Activated CD8-positive, alpha-beta memory T cell treated with anti-CD3 and anti-CD28 coated beads for 48 hours (primary cell): ENCODE results near the gene ANKIB1.
"Not testable (repeated sequence)": the region's sequence is repeated elsewhere in the genome, so short reads cannot be mapped to it uniquely, and the experiment has no call there.

Source experiments
- DNase-seq, 3 experiments: peaks; one replicate each; pipeline ENCODE4 v3.0.0-alpha.2; 2020; ENCODE audit warnings: low read depth in 2 of 3, low spot score in 2 of 3

ANKIB1 gene, protein sequence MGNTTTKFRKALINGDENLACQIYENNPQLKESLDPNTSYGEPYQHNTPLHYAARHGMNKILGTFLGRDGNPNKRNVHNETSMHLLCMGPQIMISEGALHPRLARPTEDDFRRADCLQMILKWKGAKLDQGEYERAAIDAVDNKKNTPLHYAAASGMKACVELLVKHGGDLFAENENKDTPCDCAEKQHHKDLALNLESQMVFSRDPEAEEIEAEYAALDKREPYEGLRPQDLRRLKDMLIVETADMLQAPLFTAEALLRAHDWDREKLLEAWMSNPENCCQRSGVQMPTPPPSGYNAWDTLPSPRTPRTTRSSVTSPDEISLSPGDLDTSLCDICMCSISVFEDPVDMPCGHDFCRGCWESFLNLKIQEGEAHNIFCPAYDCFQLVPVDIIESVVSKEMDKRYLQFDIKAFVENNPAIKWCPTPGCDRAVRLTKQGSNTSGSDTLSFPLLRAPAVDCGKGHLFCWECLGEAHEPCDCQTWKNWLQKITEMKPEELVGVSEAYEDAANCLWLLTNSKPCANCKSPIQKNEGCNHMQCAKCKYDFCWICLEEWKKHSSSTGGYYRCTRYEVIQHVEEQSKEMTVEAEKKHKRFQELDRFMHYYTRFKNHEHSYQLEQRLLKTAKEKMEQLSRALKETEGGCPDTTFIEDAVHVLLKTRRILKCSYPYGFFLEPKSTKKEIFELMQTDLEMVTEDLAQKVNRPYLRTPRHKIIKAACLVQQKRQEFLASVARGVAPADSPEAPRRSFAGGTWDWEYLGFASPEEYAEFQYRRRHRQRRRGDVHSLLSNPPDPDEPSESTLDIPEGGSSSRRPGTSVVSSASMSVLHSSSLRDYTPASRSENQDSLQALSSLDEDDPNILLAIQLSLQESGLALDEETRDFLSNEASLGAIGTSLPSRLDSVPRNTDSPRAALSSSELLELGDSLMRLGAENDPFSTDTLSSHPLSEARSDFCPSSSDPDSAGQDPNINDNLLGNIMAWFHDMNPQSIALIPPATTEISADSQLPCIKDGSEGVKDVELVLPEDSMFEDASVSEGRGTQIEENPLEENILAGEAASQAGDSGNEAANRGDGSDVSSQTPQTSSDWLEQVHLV

DNA sequence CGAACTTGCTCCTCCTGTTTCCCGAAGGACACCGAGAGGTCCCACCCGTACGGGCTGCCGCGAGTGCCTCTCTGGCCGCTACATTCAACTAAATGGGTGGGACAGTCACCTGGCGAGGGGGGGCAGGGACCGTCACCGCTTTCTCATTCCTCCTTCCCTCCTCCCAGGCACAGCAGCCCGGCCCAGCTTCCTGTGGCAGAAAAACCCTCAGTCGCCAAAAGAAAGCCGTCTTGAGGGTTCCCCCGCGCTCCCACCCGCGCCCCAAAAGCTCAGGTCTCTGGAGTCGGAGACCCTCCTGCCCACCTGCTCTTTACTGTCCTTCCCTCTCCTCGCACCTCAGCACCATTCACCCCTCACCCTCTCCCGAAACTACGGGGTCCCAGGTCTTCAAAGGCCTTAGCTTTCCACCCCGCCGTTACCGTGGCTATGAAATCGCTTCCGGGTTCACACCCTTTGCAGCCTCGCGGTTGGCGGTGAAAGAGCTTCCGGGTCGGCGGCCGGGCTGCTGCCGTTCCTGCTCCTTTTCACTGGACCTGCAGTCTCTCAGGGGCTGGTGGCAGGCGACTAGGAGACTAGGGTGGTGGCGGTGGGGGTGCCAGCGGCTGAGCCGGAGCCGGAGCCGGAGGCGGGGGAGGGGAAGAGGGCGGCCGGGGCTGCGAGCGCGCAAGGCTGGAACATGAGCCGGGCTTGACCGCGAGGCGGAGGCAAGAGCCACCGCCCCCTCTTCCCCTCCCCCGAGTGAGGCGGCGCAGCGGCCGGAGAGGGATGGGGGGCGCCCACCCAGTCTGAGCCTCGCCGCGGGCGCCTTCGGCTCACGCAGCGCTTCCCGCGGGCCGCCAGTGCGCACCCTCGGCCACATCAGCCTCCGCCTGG lies at the start of gene ANKIB1, which contains the start of gene KRIT1:
Gene ANKIB1, plus strand, starts transcription at position 488 of the 873 bp plus-strand sequence. CDS start 49,005 bp downstream, outside the sequence.
Gene KRIT1, minus strand, starts transcription at position 428 of the 873 bp plus-strand sequence. CDS start 3,779 bp downstream, outside the sequence.
- peak; percentile 66 to 71 (median 70) for DNase-seq

DNA sequence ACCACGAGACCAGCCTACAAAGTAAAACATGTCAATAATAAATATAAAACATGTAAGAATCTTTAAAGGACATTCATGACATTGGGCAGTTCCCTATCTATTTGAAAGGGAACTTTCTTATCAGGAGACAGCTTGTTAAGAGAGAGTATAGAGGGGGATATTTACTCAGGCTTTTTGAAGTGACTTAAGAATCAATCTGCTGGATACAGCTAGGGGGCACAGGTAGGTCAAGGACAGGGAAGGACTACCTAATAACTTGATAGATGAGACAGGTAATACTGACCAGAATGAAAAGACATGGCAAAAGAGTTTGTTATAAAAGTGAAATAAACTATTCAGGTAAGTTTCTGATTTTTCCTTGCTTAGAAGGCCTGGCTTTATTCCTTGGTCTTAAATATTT lies 45.0 kb upstream of the ANKIB1 start:
- no peak for DNase-seq

DNA sequence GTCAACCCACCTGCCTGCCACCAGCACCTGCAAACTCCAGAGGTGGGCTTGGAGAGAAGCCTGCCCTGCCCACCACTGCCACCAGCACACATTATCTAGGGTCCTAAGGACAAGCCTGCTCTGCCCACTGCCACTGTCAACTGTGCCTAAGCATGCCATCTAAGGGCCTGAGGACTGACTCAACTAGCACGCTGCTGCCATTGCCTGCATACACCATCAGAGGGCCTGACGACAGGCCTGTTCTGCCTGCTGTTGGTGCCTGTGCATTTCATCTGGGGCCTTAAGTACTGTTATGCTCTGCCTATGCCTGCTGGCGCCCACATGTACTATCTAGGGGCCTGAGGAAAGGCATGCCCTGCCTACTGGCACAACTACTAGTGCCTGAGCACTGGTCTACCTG lies 39.8 kb upstream of the ANKIB1 start:
- no peak for DNase-seq

DNA sequence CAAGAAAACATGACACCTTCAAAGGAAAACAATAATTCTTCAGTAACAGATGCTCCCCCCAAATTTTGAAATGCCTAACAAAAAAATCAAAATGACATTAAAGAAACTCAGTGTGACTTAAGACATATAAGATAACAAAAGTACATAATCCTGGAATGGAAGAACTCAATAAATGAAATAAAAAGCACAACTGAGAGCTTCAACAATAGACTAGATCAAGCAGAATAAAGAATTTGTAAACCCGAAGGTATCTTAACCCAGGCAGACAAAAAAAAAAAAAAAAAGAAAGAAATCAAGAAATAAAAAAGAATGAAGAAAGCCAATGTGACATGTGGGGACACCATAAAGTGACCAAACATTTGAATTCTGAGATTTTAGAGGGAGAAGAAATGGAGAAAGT lies 39.1 kb upstream of the ANKIB1 start:
- no peak for DNase-seq

DNA sequence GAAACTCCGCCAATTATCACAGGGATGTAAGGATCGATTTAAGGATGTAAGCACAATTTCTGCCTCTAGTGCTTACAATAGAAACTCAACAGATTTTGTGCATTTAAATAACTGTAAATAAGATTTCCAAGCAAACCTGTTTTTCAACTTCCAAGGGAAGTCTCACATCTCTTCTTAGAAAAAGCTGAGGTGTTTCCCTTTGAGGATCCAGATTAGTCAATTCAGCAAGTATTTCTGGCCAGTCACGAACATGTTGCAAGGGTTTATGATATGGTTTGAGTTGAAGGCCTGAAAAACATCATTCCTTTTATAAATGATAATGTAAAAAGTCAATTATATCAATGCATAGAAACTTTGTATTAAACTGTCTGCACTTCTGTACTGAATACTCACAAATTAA lies 24.0 kb upstream of the ANKIB1 start:
- no peak for DNase-seq

DNA sequence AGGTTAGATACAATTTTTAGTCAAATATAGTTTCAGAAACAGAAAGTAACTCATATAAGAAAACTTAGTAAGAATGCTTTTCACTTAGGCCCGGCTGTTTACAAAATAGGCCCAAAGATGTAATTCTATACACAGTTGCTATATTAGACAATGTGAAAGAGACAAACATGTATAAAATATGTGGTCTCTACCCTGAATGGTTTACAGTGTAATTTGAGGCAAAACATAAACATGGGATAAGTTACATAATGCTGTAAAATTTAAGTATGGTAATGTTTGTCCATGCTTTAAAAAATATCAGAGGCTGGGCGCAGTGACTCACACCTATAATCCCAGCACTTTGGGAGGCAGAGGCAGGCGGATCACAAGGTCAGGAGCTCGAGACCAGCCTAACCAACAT lies 18.8 kb upstream of the ANKIB1 start:
- no peak for DNase-seq

DNA sequence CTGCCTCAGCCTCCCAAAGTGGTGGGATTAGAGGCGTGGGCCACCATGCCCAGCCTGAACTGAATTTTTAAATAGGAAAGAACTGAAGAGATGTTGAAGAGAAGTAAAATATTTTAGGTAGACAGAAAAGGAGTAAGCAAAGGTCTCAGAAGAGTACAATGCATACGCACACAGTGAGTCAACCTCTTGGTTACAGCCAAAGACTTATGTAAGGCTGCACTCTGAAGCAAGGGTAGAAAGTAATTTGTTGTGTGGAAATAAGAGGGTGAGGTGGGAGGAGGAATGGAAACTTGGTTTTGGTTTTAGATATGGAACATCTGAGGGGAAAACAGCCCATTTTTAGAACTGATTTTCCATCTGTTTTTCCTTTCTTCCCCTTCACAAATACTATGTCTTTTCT lies 17.7 kb upstream of the ANKIB1 start:
- DNase-seq, result no peak

DNA sequence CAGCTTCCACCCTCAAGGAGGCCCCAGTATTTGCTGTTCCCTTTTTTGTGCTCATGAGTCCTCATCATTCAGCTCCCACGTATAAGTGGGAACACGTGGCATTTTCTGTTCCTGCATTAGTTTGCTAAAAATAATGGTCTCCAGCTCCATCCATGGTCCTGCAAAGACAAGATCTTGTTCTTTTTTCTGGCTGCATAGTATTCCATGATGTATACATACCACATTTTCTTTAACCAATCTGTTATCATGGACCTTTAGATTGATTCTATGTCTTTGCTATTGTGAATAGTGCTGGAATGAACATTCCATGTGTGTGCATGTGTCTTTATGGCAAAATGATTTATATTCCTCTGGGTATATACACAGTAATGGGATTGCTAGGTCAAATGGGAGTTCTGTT lies 17.0 kb upstream of the ANKIB1 start:
- DNase-seq, result no peak

DNA sequence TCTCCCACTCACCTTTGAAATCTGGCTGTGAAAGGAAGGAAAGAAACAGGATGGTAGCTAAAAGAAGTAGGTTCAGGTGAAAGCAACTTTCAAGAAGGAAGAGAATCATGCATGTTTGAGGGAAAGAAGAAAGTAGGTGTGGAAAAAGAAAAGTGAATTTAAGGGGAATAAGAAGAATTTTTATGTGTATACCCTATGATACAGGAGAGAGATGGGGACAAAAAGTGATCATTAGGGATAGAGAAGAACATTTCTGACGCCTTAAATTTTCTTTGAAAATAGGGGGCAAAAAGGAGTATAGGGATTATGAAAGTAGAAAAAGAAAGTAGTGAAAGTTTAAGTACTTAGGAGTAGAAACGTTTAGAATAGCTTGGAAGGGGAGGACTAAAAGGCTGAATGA lies 15.2 kb upstream of the ANKIB1 start:
- no peak for DNase-seq

DNA sequence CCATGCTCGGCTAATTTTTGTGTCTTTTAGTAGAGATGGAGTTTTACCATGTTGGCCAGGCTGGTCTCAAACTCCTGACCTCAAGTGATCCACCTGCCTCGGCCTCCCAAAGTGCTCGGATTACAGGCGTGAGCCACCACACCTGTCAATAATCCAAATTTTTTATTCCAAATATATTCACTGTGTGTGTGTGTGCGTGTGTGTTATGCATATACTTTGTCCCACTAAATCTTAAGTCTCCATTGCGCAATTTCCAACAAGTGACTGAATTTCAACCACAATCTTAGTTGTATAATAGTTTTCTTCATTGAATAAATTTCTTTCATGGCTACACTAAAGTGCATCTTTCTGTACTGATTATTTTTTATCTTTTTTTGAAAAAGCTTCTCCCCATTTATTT lies 2.8 kb upstream of the ANKIB1 start:
- no peak for DNase-seq

DNA sequence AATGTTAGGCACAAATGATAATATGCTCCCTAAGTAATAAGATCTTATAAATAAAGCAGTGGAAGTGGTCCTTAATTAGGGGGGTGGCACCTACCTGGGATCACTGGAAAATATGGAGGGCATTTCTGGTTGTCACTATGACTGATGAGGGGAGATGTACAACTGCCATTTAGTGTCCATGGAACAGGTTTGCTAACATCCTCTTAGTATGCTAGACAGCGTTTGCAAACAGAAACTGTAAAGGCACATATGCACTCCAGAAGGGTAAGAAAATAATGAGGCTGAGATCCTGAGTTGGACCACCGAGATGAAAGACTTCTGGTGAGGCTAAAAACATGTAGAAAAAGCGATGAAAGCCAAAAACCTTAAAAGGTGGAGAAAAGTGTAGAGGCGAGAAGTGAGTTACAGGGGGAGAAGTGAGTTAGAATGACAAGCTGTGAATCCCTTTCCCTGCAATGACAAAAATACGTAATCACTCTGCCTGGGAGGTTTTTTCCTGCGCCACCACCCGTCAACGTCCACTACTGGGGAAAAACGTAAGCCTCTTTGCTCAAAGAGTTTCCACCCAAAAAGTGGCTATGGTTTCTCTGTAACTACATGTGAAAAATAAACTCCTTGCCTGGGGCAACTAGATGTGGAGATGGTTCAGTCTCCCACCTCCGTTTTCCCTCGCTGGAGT lies 827 bp upstream of the ANKIB1 start:
- DNase-seq, result no peak

DNA sequence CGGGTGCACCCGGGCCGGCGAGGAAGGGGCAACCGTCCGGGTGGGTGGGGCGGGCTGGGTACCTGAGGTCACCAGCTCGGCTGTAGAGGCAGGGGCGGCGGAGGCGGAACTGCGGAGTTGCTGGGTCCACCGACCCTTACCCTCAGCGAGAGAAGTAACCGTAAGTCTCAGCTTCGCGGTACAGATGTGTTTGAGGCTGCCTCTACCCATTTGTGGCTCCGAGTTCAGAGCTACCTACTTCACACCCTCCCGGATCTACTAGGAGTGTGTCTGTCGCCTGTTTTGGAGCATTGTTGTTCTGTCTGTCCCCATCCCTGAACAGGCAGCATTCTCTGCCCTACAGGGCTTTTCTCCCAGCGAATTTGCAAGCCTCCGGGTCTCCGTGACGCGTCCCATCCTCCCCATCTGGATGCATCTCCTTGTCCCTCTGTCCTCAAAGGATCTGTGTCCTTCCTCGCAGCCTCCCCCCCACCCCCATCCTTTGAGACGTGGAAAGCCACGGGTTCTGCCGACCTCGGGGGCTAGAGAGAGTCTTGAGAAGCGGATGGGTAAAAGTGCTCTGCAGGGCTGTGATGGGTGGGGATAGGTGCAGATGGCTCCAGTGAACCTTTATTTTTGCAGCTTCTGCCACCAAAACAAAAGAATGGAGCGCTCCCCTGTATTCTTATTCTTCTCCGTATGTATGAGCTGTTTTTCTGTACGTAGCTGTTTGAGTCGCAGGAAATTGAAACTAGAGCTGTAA lies 757 bp downstream of the ANKIB1 start:
- peak in 2 of 3 experiments; percentile 6 to 15 for DNase-seq

DNA sequence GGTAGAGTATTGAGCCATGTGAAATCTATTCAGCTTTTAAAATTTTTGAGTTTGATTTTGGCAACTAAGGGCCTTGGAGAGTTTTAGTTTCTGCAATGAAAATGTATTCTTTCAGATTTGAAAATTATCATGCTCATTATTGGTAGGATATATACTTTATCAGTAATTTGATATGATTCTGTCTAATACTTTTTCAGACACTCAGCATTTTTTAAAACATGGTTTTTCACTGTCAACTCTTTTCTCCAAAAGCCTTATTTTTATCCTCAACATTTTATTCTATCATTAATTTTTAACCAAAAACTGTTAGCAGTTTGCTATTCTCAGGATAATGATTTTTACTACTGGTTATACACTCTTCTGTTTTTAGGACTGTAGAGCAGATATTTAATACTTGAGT lies 4.8 kb downstream of the ANKIB1 start:
- no peak for DNase-seq

DNA sequence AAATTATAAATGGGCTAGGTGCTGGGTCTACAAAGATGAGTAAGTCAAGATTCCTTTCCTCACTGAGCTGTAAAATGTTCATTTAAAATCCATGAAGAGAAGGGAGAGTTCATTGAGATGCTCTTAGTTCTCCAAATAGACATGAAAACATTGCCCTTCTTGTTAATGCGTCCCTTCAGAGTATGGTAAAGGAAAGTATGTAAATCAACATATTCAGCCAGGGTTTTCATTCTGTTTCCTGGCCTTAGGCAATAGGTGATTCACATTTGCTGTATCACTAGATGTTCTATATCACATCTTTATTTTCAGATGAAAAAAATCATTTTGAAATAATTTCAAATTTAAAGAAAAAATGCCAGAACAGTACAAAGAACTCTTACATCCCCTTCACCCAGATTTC lies 5.4 kb downstream of the ANKIB1 start:
- no peak for DNase-seq

DNA sequence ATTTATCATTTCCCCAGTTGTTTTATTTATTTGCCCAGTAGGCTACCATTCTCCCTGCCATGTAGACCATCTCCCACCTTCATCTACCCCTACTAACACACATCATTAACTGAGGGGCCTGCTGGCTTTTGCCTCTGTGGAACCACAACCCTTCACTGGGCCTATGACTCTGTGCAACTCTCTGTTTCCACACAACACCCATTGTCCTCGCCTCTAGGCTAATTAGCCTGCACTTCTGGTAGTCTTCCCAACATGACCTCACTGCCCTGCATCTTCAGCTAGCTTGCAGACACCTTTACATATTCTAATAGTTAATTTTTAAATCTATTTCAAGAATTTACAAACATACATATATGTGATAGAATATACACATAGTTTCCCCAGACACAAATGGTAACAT lies 7.5 kb downstream of the ANKIB1 start:
- no peak for DNase-seq

DNA sequence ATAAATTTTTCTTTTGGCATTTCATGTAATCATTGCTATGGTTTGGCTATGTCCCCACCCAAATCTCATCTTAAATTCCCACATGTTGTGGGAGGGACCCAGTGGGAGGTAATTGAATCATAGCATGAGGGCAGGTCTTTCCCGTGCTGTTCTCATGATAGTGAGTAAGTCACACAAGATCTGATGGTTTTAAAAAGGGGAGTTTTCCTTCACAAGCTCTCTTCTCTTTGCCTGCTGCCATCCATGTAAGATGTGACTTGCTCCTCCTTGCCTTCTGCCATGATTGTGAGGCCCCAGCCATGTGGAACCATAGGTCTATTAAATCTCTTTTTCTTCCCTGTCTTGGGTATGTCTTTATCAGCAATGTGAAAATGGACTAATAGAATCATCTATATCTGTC lies 9.0 kb downstream of the ANKIB1 start:
- not testable (repeated sequence) for DNase-seq

DNA sequence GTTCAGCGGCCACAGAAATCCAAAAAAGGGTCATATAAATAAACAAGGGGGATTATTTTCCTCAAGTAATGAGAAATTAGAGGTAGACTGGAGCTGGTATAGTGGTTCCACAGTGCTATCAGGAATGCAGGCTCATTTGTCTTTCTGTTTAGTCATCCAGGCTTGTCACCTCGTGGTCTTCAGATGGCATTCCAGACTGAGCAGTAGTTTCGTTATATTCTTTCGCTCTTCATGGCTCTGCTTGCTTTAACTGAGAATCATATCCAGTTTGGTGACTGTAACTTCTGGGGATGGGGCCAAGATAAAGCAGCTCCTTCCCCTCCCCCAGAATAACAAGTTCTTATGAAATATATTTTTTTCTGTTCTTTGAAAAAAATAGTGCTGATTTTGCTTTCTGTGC lies 9.5 kb downstream of the ANKIB1 start:
- DNase-seq, result no peak

DNA sequence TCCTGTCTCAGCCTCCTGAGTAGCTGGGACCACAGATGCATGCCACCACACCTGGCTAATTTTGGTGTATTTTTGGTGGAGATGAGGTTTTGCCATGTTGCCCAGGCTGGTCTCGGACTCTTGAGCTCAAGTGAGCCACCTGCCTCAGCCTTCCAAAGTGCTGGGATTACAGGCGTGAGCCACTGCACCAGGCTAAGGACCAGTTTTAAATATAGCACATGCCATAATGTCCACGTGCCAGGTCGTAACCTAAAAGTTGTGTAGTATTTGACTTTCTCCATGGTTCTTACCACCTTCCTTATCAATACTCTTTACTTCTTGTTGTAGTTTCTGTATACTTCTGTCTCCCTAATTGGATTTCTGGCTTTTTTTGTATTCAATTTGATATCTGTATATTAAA lies 13.3 kb downstream of the ANKIB1 start:
- no peak for DNase-seq

DNA sequence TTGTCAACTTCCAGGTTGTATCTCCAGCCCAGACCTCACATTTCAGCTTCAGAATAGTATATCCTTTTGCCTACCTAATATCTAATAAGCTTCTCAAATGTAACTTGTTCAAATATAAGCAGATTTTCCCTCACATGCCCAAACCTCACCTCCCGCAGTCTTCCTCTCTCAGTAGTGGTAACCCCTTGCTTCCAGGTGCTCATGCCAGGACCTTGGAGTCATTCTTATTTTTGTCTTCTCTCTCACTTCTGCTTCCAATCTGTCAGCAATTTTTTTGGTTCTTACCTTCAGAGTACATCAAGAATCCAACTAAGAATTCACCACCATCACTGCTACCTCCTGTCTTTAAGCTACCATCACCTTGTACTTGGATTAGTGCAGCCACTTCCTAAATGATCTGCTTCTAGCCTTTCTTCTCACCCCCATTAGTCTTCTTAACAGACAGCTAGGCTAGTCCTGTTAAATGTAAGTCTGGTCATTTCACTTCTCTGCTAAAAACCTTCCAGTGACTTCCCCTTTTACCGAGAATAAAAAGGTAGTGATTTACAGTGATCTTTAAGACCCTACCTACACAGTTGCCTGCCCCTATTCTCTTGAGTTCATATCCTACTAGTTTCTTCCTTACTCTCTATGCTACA lies 14.0 kb downstream of the ANKIB1 start:
- no peak for DNase-seq
